ENCODE measurements around the gene C11orf42.

The C11orf42 gene

GRCh38 chr11:6206456-6207180 lies 1.3 kb downstream of the C11orf42 start:
- TF ChIP-seq ZNF274 (IDR thresholded peaks at IDR 0.05; ENCODE audit: low read depth, low read length) = no peak
- no peak overlapping the region for H3K4me3 ChIP-seq (ENCODE audit: low read length)

GRCh38 chr11:6209801-6210200 lies 4.4 kb downstream of the C11orf42 start:
- H3K4me3 ChIP-seq (ENCODE audit: low read length) = no peak overlapping the region
- TF ChIP-seq ZNF274 (IDR thresholded peaks at IDR 0.05; ENCODE audit: low read depth, low read length) = no peak

GRCh38 chr11:6210274-6210955 lies 5.1 kb downstream of the C11orf42 start:
- TF ChIP-seq ZNF274 (IDR thresholded peaks at IDR 0.05; ENCODE audit: low read depth, low read length) = no peak
- H3K4me3 ChIP-seq (ENCODE audit: low read length) = no peak overlapping the region

- no peak for TF ChIP-seq ZNF274 (IDR thresholded peaks at IDR 0.05; ENCODE audit: low read depth, low read length)
- no peak overlapping the region for H3K4me3 ChIP-seq (ENCODE audit: low read length)
These were observed 9.2 kb downstream of the C11orf42 start for GRCh38 chr11:6214530-6214929.

GRCh38 chr11:6216501-6216900 lies 11.1 kb downstream of the C11orf42 start:
- no peak overlapping the region for H3K4me3 ChIP-seq (ENCODE audit: low read length)
- no peak for TF ChIP-seq ZNF274 (IDR thresholded peaks at IDR 0.05; ENCODE audit: low read depth, low read length)

- TF ChIP-seq ZNF274 (IDR thresholded peaks at IDR 0.05; ENCODE audit: low read depth, low read length) = no peak
- H3K4me3 ChIP-seq (ENCODE audit: low read length) = no peak overlapping the region
These were observed 12.4 kb downstream of the C11orf42 start for GRCh38 chr11:6217722-6218121.

GRCh38 chr11:6219359-6219758 lies 14.0 kb downstream of the C11orf42 start:
- no peak overlapping the region for H3K4me3 ChIP-seq (ENCODE audit: low read length)
- no peak for TF ChIP-seq ZNF274 (IDR thresholded peaks at IDR 0.05; ENCODE audit: low read depth, low read length)

GRCh38 chr11:6223854-6224253 lies 18.5 kb downstream of the C11orf42 start:
- TF ChIP-seq ZNF274 (IDR thresholded peaks at IDR 0.05; ENCODE audit: low read depth, low read length) = no peak
- H3K4me3 ChIP-seq (ENCODE audit: low read length) = no peak overlapping the region

GRCh38 chr11:6224421-6224820 lies 19.1 kb downstream of the C11orf42 start:
- no peak for TF ChIP-seq ZNF274 (IDR thresholded peaks at IDR 0.05; ENCODE audit: low read depth, low read length)
- no peak overlapping the region for H3K4me3 ChIP-seq (ENCODE audit: low read length)

GRCh38 chr11:6225024-6225423 lies 19.7 kb downstream of the C11orf42 start:
- TF ChIP-seq ZNF274 (IDR thresholded peaks at IDR 0.05; ENCODE audit: low read depth, low read length) = no peak
- no peak overlapping the region for H3K4me3 ChIP-seq (ENCODE audit: low read length)

GRCh38 chr11:6225896-6226295 lies 20.5 kb downstream of the C11orf42 start:
- H3K4me3 ChIP-seq (ENCODE audit: low read length) = no peak overlapping the region
- no peak for TF ChIP-seq ZNF274 (IDR thresholded peaks at IDR 0.05; ENCODE audit: low read depth, low read length)

GRCh38 chr11:6228520-6228919 lies 23.2 kb downstream of the C11orf42 start:
- no peak overlapping the region for H3K4me3 ChIP-seq (ENCODE audit: low read length)
- TF ChIP-seq ZNF274 (IDR thresholded peaks at IDR 0.05; ENCODE audit: low read depth, low read length) = no peak

GRCh38 chr11:6229911-6230310 lies 24.6 kb downstream of the C11orf42 start:
- H3K4me3 ChIP-seq (ENCODE audit: low read length) = no peak overlapping the region
- no peak for TF ChIP-seq ZNF274 (IDR thresholded peaks at IDR 0.05; ENCODE audit: low read depth, low read length)

GRCh38 chr11:6232899-6233298 lies 27.5 kb downstream of the C11orf42 start:
- TF ChIP-seq ZNF274 (IDR thresholded peaks at IDR 0.05; ENCODE audit: low read depth, low read length) = no peak
- H3K4me3 ChIP-seq (ENCODE audit: low read length) = no peak overlapping the region

- H3K4me3 ChIP-seq (ENCODE audit: low read length) = peak overlapping the region; percentile 81
- no peak for TF ChIP-seq ZNF274 (IDR thresholded peaks at IDR 0.05; ENCODE audit: low read depth, low read length)
These were observed 28.6 kb downstream of the C11orf42 start for GRCh38 chr11:6233984-6234386.
